GM15510 (cell line): ENCODE results near the gene RGL2.

Experiments
- POLR2A ChIP-seq: IDR thresholded peaks from 3 replicates; pipeline ENCODE4 v1.6.1; 2011; ENCODE audit warnings: borderline replicate concordance; ENCODE audit not compliant: insufficient read length; ENCODE audit errors: extremely low read depth

Gene RGL2

GRCh38 chr6:33299237-33299944 lies 649 bp upstream of the RGL2 start:
- TF ChIP-seq POLR2A = peak; percentile 93

GRCh38 chr6:33297956-33298772 lies 578 bp downstream of the RGL2 start:
- TF ChIP-seq POLR2A = peak; percentile 17

GRCh38 chr6:33297406-33297955 lies 1.3 kb downstream of the RGL2 start:
- no peak for TF ChIP-seq POLR2A

GRCh38 chr6:33296797-33297405 lies 1.8 kb downstream of the RGL2 start:
- no peak for TF ChIP-seq POLR2A

GRCh38 chr6:33295621-33296369 lies 2.9 kb downstream of the RGL2 start:
- TF ChIP-seq POLR2A = no peak

GRCh38 chr6:33294086-33294823 lies 4.5 kb downstream of the RGL2 start:
- TF ChIP-seq POLR2A = no peak

- no peak for TF ChIP-seq POLR2A
Measured at GRCh38 chr6:33292996-33293682, 5.6 kb downstream of the RGL2 start.

- TF ChIP-seq POLR2A = no peak
Measured at GRCh38 chr6:33290459-33290858, 8.3 kb downstream of the RGL2 start.

GRCh38 chr6:33289784-33290315 lies 8.9 kb downstream of the RGL2 start:
- no peak for TF ChIP-seq POLR2A

- TF ChIP-seq POLR2A = peak; percentile 43
Measured at GRCh38 chr6:33288921-33289783, 9.6 kb downstream of the RGL2 start, which contains the start of the genes PFDN6 and WDR46. Gene PFDN6, plus strand, starts transcription at chr6:33289601. Its CDS starts 256 bp downstream, at chr6:33289857. Gene WDR46, minus strand, starts transcription at chr6:33289239. Its CDS starts 69 bp downstream, at chr6:33289170.

- TF ChIP-seq POLR2A = no peak
Measured at GRCh38 chr6:33288141-33288920, 10.4 kb downstream of the RGL2 start.
